HUDEP-2 (cell line): Measurements from ENCODE around the gene CEP131.
A peak's percentile ranks its signal among the peaks of the same experiment; 100 is the strongest.

Experiments
- DNase-seq, 76 experiments: peaks; one replicate each; lab custom pipeline; 2025; ENCODE audit not compliant: unreplicated experiment in 76 of 76; lab: John Stamatoyannopoulos, UW

Gene CEP131

DNA sequence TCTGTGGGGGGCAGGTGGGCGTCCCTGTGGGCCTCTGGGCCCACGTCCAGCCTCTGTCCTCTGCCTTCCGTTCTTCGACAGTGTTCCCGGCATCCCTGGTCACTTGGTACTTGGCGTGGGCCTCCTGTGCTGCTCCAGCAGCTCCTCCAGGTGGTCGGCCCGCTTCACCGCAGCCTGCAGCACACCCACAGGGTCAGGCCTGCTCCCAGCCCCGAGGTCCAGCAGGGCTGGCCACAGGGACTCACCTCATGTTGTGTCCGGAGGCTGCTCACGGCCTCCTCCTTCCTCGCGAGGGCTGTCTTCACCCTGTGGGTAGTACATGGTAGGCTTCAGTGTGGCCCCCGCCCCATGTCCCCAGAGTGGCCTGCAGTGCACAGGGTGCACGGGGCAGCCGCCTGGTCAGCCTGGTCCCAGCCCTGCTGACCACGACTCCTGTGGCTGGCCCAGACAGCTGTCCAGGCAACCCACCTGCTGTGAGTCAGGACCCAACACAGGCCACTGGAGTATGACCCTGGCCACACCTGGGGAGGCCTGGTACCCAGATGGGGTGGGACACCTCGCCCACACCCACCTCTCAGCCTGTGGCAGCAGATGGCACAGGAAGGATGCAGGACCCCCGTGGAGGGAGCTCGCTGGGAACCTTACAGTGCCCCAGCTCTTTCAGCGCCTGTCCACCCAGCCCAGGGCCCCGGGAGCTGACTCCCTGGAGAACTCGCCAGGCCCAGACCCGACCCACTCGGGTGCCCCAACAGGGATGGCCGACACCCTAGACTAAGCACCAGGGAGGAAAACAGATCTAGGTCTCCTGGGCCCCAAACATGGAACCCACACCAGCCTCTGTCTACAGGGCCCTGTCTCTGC, 32.9 kb downstream of the CEP131 start:
- no peak for DNase-seq

- DNase-seq, result no peak
Observed at GRCh38 chr17:81189016-81189415, 33.7 kb downstream of the CEP131 start.

DNA sequence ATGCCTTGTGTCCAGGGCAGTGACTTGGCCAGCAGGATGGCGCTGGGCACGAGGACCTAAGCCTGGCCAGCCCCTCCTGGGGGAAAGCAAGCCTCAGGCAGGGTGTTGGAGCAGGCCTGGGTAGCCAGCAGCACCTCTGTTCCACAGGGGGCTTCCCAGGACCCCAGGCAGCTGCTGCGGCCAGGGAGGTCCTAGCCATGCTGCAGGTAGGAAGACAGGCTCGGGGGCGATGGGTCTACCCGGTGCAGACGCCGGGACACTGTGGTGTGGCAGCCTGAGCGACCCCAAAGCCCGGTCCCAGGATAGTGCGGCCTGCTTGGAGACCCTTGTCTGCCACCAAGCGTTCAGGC, 34.3 kb downstream of the CEP131 start:
- DNase-seq, result no peak

GRCh38 chr17:81187586-81188490, 34.9 kb downstream of the CEP131 start:
- DNase-seq, result no peak

- no peak for DNase-seq
Observed at GRCh38 chr17:81187120-81187519, 35.6 kb downstream of the CEP131 start.

GRCh38 chr17:81186203-81186602, 36.6 kb downstream of the CEP131 start:
- DNase-seq, result no peak

GRCh38 chr17:81184555-81184954, 38.2 kb downstream of the CEP131 start:
- DNase-seq, result no peak

DNA sequence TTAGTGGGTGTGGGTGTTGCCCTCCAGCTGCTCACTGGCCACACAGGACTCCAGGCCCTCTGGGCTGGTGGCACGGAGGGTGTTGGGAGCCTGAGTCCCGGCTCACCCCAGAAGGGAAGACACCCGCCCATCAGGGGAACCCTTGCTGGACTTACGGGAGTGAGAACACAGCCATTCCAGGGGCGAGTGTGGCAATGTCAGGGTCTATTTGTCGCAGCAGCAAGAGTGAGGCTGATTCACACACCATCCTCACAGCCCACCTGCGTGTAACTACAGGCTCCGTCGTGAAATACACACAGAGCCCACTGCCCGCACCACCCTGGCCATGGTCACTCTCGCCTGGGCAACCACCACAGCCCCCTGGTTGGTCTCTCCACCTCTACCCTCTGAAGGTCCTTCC, 39.0 kb downstream of the CEP131 start:
- DNase-seq, result no peak

GRCh38 chr17:81183316-81183715, 39.4 kb downstream of the CEP131 start:
- no peak for DNase-seq

DNA sequence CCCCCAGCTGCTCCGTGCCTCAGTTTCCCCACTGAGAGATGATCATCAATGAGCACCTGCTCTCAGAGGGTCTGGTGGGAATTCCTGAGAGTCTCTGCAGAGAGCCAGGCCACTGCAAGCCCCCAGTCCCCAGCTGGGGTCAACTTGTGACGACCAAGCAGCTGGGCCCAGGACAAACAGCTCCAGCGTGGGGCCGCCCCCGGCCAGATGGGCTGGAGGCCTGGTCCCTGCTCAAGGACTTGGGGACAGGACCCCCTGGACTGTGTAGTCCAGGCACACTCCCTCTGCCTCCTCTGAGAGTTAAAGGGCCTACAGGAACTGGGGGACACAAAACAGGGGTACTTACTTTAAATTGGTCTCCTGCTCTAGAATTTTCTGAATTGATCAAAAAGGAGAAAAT, 40.2 kb downstream of the CEP131 start:
- DNase-seq, result no peak

- DNase-seq, result no peak
Observed at GRCh38 chr17:81181811-81182185, 41.0 kb downstream of the CEP131 start.

DNA sequence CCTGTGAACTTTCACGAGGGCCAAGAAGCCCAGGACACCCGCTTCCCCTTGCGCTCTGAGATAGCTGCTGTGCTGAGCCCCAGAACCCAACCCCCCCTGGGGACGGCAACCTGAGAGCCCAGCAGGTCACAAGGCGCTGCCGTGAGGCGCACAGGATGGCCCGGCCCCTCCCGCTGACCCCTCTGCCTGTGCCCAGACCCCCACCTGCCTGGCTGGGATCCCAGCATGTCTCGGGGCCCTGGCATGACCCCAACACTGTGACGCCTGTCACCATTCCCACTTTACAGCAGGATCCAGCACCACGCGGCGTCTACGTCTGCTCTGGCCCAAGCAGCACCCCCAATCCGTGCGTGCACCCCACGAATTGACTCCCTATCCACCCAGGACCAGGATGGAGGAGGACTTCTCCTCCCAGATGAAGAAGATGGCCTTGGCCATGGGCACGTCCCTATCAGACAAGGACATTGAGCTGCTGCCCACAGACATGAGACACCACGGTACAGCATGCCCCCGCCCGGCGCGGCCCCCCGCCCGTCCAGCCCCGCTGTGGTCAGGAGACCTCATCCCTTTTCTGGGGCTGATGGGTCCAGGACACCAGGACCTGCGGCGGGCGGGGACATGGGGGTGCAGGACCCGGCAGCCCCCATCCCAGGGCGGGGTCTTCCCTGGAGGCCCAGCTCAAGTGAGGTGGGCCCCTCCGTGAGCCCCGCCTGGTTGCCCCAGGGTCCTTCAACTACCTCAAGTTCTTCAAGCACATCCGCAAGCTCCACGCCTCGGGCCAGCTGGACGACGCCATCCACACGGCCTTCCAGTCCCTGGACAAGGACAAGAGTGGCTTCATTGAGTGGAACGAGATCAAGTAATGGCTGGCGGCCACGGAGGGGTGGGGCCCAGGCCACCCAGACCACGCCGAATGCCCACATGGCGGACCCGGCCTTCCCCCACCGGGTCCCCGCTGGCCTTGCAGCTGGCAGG, 41.6 kb downstream of the CEP131 start:
- no peak for DNase-seq

DNA sequence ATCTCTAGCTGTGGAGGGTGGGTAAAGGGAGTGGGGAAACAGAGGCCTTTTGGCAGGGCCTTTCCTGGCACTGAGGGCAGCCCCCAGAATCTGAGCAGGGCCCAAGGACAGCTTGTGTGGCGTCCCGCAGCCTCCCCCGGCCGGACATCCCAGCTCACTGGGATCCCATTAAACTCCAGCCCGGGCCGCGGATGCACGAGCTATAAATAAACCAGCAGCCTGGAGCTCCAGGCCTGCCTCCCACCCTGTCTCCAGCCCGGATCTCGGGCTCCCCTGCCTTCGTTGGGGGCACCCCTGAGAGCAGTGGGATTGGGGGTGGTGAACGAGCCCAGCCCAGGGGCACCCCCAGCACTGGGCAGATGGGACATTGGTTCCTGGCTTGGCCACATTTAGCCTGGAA, 42.9 kb downstream of the CEP131 start:
- DNase-seq, result no peak

DNA sequence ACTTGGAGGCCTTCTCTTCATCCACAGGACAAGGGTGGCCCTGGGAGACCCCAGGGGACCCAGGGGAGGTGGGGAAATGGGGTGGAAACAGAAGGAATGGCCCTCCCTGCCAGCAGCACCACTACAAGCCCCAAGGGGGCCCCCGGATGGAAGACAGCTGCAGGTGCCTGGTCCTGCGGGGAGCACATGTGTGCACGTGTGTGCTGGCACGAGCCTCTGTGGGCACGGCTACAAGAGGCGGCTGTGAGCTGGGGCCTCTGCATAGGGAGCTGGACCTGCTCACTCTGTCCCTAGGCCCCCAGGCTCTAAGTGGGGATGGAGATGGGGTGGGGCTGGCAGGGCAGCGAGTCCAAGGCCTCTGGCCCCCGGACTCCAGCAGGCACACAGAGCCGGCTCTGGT, 43.5 kb downstream of the CEP131 start:
- no peak for DNase-seq

- no peak for DNase-seq
Observed at GRCh38 chr17:81178136-81179091, 44.4 kb downstream of the CEP131 start.

- DNase-seq, result no peak
Observed at GRCh38 chr17:81176666-81177065, 46.1 kb downstream of the CEP131 start.

DNA sequence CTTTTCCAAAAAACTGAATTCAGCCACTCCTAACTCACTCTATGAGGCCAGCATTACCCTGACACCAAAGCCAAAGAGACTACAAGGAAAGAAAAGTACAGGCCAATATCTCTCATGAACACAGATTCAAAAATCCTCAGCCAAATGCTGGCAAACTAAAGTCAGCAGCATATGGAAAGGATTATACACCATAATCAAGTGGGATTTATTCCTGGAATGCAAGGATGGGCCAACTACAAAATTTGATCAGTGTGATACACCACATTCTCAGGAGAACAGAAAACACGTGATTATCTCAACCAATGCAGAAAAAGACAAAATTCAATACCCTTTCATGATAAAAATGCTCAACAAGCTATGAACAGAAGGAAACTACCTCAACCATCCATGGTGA, 49.0 kb downstream of the CEP131 start:
- DNase-seq, result no peak

DNA sequence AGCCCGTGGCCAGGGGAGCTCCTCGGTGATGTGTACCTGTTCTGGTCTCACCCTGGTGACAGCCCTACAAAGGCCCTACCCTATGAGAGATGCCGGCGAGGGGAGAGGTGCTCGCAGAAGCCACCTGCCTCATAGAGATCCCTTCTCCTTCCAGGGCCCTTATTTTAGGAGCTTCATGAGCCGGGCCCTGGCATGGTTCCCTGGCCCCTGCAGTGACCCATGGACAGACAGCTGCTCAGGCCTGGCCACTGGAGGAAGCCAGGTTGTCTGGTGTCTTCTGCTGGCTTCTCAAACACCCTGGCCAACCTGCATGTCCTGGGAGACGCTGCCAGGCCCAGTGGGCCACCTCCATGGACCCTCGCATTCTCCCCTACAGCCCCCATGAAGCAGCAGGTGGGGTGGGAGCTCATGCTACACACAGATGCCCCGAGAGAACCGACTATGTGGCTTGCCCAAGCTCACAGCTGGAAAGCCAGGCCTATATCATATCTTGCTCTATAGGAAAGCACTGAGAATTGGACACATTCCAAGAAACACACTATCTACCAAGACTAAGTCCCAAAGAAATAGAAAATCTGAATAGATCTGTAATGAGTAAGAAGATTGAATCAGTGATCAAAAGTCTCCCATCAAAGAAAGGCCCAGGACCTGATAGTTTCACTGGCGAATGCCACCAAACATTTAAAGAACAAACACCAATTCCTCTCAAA, 49.6 kb downstream of the CEP131 start:
- peak in 1 of 76 experiments; percentile 7 for DNase-seq

DNA sequence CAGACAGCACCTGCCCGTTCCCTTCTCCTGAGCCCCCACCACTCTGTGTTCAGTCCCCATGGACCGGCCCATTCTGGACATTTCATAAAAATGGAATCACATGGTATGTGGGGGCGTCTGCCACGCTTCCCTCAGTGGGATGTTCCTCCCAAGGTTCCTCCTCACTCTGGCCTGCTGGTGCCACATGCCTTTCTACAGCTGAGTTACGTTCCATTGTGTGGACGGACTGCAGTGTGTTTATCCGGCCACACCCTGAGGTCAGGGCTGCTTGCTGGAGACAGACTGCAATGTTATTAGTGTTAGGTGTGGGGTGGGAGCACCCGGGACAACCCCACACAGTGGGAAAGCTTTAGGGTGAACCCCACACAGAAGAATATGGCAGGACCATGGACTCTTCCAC, 50.8 kb downstream of the CEP131 start:
- no peak for DNase-seq
